Right lobe of liver (tissue), 4 donors: ENCODE measurements around the gene IGSF22.

Source experiments
- CTCF ChIP-seq, 4 donors: fragments of 200-600 bp in 3 of 4; fragments of 450-650 bp in 1 of 4; IDR thresholded peaks; one replicate each; pipeline versions ENCODE4 v1.5.1 to v1.8.0; 2016 to 2022; ENCODE audit warnings: antibody characterized with exemption in 4 of 4, mild to moderate bottlenecking in 2 of 4
- POLR2A ChIP-seq: fragments of 450-650 bp; IDR thresholded peaks from one replicate; pipeline ENCODE4 v1.6.1; 2017; ENCODE audit warnings: antibody characterized with exemption, mild to moderate bottlenecking
- donor health status: DM: no; HTN: no; CAD: no.
- donor health status: DM: no; HTN: no; CAD: no.
- donor health status: DM: no; HTN: yes; CAD: no.

- TF ChIP-seq CTCF (IDR thresholded peaks at IDR 0.05) (no peak), POLR2A (no peak)
Measured at GRCh38 chr11:18771266-18772035, 45.5 kb upstream of the IGSF22 start.
